Stimulated activated naive CD8-positive, alpha-beta T cell treated with anti-CD3 and anti-CD28 coated beads, Interleukin-15, Interleukin-2, amounts not matched to agents 100 ng/mL and 50 ng/mL, for 24 hours (primary cell): ENCODE data around the gene RNH1.
"Not testable (repeated sequence)": the region's sequence is repeated elsewhere in the genome, so short reads cannot be mapped to it uniquely, and the experiment has no call there.

Experiments
- H3K27ac Mint-ChIP-seq: one replicate; pipeline ENCODE4 v1.8.0; 2021; ENCODE audit warnings: mild to moderate bottlenecking, mixed read lengths
- H3K27me3 Mint-ChIP-seq: one replicate; pipeline ENCODE4 v1.8.0; 2021; ENCODE audit warnings: mixed read lengths
- H3K36me3 Mint-ChIP-seq: one replicate; pipeline ENCODE4 v1.8.0; 2021; ENCODE audit warnings: low read depth, mixed read lengths
- H3K4me1 Mint-ChIP-seq: one replicate; pipeline ENCODE4 v1.8.0; 2021; ENCODE audit warnings: low read depth, mixed read lengths
- H3K4me3 Mint-ChIP-seq: one replicate; pipeline ENCODE4 v1.8.0; 2021; ENCODE audit warnings: mild to moderate bottlenecking, mixed read lengths
- H3K9me3 Mint-ChIP-seq: one replicate; pipeline ENCODE4 v1.8.0; 2021; ENCODE audit warnings: mixed read lengths

RNH1 gene

DNA sequence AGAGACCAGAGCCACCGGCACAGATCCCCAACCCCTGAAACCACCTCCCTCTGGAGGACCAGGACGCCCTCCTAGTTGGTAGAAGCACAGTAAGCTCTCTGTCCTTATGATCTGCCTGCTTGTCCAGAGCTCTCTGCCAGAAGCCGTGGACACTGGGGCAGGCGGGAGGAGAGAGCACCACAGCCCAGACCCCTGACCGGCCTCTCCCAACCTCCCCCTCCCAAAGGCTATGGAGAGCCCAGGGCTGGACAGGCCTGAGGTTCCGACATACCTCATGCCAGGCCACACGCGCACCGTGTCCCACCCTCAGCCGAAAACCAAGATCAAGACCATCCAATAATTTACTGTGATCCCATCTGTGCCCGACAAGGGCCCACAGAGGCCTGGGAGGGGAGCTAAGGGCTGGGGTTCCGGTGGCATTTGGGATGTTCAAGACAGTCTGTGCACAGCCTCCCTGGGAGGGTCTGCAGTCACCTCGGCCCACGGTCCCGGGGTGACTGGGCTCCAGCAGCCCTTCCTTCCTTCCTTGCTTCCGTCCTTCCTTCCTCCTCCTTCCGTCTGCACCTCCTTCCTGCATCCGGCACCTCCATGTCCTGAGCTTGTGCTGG lies 25.0 kb upstream of the RNH1 start:
- Mint-ChIP-seq H3K36me3 (peaks cover 8% of the 10 kb centered on the region), H3K27me3 (no peaks in the 10 kb centered on the region), H3K4me3 (no peak overlapping the region), H3K27ac (no peak overlapping the region), H3K4me1 (peaks cover 5% of the 10 kb centered on the region), H3K9me3 (no peaks in the 10 kb centered on the region)

DNA sequence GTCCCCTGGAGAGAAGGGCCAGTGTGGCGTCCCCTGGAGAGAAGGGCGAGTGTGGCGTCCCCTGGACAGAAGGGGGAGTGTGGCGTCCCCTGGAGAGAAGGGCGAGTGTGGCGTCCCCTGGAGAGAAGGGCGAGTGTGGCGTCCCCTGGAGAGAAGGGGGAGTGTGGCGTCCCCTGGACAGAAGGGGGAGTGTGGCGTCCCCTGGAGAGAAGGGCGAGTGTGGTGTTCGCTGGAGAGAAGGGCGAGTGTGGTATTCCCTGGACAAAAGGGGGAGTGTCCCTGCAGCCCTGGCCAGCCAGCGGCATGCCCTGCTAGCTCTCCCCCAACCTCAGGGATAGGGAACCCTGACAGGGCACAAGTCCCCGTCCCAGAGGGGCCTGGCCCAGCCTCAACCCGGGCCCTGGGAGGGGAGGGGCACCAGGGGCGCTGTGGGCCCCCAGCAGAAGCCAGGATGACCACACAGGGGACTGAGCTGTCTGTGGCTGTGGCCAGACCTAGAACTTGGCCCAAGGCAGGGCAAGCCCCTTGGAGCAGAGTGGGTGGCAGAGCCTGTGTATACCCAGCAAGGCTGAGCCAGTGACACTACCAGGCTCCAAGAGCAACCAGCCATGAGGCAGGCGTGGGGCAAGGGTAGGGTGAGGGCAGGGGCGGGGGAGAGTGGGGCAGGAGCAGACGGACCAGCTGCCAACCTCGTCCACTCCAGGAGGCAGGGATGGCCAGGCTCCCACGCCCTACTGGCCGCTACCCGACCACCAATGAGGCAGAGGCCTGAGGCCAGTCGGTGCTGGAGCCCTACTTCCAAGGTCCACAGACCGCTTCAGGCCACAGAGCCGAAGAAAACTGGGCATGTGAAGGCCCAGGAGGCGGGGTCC lies 24.2 kb upstream of the RNH1 start:
- Mint-ChIP-seq H3K4me3 (no peak overlapping the region), H3K4me1 (peaks cover 2% of the 10 kb centered on the region), H3K27me3 (no peaks in the 10 kb centered on the region), H3K36me3 (peaks cover 8% of the 10 kb centered on the region), H3K9me3 (no peaks in the 10 kb centered on the region), H3K27ac (no peak overlapping the region)

GRCh38 chr11:529728-530411 lies 22.8 kb upstream of the RNH1 start:
- Mint-ChIP-seq H3K4me3 (no peak overlapping the region), H3K36me3 (peaks cover 8% of the 10 kb centered on the region), H3K4me1 (no peaks in the 10 kb centered on the region), H3K27me3 (no peaks in the 10 kb centered on the region), H3K9me3 (no peaks in the 10 kb centered on the region), H3K27ac (no peak overlapping the region)

- H3K27me3 Mint-ChIP-seq: no peaks in the 10 kb centered on the region
- H3K9me3 Mint-ChIP-seq: no peaks in the 10 kb centered on the region
- H3K4me1 Mint-ChIP-seq: no peaks in the 10 kb centered on the region
- H3K36me3 Mint-ChIP-seq: peaks cover 8% of the 10 kb centered on the region
- no peak overlapping the region for H3K27ac Mint-ChIP-seq
- no peak overlapping the region for H3K4me3 Mint-ChIP-seq
Measured at GRCh38 chr11:528815-529727, 22.0 kb upstream of the RNH1 start.

GRCh38 chr11:528166-528814 lies 21.2 kb upstream of the RNH1 start:
- Mint-ChIP-seq H3K4me3 (no peak overlapping the region), H3K27ac (no peak overlapping the region), H3K36me3 (peaks cover 8% of the 10 kb centered on the region), H3K27me3 (no peaks in the 10 kb centered on the region), H3K4me1 (no peaks in the 10 kb centered on the region), H3K9me3 (no peaks in the 10 kb centered on the region)

DNA sequence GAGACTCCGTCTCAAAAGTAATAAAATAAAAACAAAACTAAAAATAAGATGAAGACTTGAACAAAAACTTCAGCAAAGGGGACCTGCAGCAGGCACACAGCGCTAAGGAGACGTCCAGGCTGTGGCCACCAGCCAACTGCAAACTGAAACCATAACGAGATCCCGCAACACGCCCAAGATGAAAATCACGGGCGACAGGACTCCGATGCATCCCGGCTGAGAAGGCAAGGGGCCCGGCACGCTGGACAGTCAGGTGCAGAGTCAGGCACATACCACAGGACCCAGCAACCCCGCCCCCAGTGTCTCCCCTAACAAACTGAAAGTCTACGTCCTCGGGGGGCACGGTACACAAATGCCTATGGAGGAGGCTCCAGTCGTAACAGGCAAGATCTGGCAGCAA lies 19.1 kb upstream of the RNH1 start:
- no peaks in the 10 kb centered on the region for H3K36me3 Mint-ChIP-seq
- no peaks in the 10 kb centered on the region for H3K9me3 Mint-ChIP-seq
- no peak overlapping the region for H3K4me3 Mint-ChIP-seq
- H3K27me3 Mint-ChIP-seq: no peaks in the 10 kb centered on the region
- no peaks in the 10 kb centered on the region for H3K4me1 Mint-ChIP-seq
- H3K27ac Mint-ChIP-seq: no peak overlapping the region

DNA sequence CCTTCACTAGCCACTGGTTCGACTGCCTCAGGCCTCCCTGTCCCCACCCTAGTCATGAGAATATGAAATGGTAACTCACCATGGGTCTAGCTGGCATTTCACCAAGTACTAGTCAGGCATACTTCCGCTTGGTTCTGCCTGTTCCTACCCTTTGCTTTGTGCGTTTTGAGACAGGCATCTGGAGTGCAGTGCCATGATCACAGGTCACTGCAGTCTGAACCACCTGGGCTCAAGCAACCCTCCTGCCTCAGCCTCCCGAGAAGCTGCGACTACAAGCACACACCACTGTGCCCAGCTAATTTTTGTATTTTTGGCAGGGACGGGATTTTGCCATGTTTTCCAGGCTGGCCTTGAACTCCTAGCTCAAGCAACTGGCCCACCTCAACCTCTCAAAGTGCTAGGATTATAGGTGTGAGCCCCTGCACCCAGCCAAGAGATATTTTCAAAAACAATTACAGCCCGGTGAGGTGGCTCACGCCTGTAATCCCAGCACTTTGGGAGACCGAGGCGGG lies 14.2 kb upstream of the RNH1 start:
- Mint-ChIP-seq H3K4me1 (peaks cover 4% of the 10 kb centered on the region), H3K4me3 (no peak overlapping the region), H3K9me3 (no peaks in the 10 kb centered on the region), H3K27me3 (no peaks in the 10 kb centered on the region), H3K36me3 (peaks cover 4% of the 10 kb centered on the region), H3K27ac (no peak overlapping the region)

DNA sequence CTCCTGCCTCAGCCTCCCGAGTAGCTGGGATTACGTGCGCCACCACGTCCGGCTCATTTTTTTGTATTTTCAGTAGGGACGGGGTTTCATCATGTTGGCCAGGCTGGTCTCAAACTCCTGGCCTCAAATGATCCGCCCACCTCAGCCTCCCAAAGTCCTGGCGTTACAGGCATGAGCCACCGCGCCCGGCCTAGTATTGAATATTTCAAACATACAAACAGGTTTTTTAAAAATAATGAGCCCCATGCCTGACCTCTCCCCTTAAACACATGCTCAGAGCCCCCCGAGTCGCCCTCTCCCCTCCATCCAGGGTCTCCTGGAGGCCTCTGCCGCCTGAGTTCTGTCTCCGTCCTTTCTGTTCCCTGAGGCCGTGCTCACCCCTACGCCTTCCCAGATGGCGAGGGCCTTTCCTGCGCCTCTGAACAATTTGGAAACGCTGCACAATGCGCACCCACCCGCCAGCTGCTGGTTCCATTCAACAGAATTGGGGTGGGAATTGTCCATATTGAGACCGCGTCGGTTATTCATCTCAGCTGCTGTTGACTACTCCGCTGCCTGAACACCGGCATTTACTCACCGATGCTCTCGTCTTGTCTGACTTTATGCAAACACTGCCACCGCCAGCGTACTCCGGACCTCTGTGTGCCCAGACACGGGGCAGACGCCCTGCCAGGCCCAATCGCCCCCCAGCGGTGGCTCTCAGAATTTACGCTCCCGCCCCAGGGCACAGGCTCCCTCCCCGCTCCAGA lies 13.6 kb upstream of the RNH1 start:
- no peaks in the 10 kb centered on the region for H3K9me3 Mint-ChIP-seq
- peaks cover 4% of the 10 kb centered on the region for H3K4me1 Mint-ChIP-seq
- no peak overlapping the region for H3K4me3 Mint-ChIP-seq
- H3K27me3 Mint-ChIP-seq: no peaks in the 10 kb centered on the region
- peaks cover 8% of the 10 kb centered on the region for H3K36me3 Mint-ChIP-seq
- peak overlapping the region; percentile 36 for H3K27ac Mint-ChIP-seq

GRCh38 chr11:518463-519202 lies 11.6 kb upstream of the RNH1 start:
- Mint-ChIP-seq H3K36me3 (peaks cover 22% of the 10 kb centered on the region), H3K4me1 (peaks cover 4% of the 10 kb centered on the region), H3K27ac (peak overlapping the region; percentile 75), H3K4me3 (peak overlapping the region; percentile 73), H3K9me3 (no peaks in the 10 kb centered on the region), H3K27me3 (no peaks in the 10 kb centered on the region)

DNA sequence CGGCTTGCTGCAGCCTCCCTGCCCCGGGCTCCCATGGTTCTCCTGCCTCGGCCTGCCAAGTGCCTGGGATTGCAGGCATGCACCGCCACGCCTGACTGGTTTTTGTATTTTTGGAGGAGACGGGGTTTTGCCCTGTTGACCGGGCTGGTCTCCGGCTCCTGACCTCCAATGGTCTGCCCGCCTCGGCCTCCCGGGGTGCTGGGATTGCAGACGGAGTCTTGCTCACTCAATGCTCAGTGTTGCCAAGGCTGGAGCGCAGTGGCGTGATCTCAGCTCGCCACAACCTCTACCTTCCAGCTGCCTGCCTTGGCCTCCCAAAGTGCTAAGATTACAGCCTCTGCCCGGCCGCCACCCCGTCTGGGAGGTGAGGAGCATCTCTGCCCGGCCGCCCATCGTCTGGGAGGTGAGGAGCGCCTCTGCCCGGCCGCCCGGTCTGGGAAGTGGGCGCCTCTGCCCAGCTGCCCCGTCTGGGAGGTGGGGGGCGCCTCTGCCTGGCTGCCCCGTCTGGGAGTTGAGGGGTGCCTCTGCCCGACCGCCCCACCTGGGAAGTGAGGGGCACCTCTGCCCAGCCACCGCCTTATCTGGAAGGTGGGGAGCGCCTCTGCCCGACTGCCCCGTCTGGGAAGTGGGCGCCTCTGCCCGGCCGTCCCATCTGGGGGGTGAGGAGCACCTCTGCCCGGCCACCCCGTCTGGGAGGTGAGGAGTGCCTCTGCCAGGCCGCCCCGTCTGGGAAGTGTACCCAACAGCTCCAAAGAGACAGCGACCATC lies 10.1 kb upstream of the RNH1 start:
- not testable (repeated sequence) for H3K9me3 Mint-ChIP-seq, H3K4me3 Mint-ChIP-seq, H3K27ac Mint-ChIP-seq, H3K4me1 Mint-ChIP-seq, H3K27me3 Mint-ChIP-seq
- H3K36me3 Mint-ChIP-seq: peaks cover 32% of the 10 kb centered on the region

DNA sequence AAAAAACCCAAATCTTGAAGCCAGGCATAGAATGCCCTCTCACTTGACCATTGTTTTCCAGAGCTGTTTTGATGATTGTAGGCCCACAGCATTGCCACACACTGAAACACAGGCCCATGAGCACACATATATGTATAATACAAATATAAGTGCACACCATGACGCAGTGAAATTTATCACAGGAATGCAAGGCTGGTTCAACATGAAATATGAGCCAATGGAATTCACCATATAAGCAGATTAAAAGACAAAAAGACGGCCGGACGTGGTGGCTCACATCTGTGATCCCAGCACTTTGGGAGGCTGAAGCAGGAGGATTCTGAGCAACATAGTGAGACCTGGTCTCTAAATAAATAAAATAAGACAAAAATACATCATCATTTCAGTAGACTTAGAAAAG lies 9.4 kb upstream of the RNH1 start:
- Mint-ChIP-seq H3K4me3 (no peak overlapping the region), H3K27me3 (no peaks in the 10 kb centered on the region), H3K27ac (no peak overlapping the region), H3K4me1 (peaks cover 4% of the 10 kb centered on the region), H3K36me3 (peaks cover 36% of the 10 kb centered on the region), H3K9me3 (no peaks in the 10 kb centered on the region)

GRCh38 chr11:515131-515530 lies 8.1 kb upstream of the RNH1 start:
- H3K27ac Mint-ChIP-seq: no peak overlapping the region
- no peak overlapping the region for H3K4me3 Mint-ChIP-seq
- no peaks in the 10 kb centered on the region for H3K27me3 Mint-ChIP-seq
- H3K4me1 Mint-ChIP-seq: peaks cover 4% of the 10 kb centered on the region
- H3K9me3 Mint-ChIP-seq: no peaks in the 10 kb centered on the region
- peaks cover 40% of the 10 kb centered on the region for H3K36me3 Mint-ChIP-seq
